Transverse colon (tissue), 4 donors: ENCODE results near the gene NBEAL1. TPM values are rescaled to one million over a fixed set of nuclear protein-coding genes. Genes with fewer than 3 reads are reported as not detected.
"Not testable (repeated sequence)": the region's sequence is repeated elsewhere in the genome, so short reads cannot be mapped to it uniquely, and the experiment has no call there.

Experiments used
- DNase-seq: peaks from one replicate; pipeline ENCODE4 v3.0.0-alpha.2; 2019
- H3K27ac ChIP-seq, 4 donors: fragments of 200-600 bp; sonication (generic); 2 replicates each; pipeline ENCODE4 v1.5.1; 2016 to 2018; ENCODE audit warnings: inconsistent platforms in 4 of 4
- H3K27me3 ChIP-seq: fragments of 200-600 bp; sonication (generic); 2 replicates; pipeline ENCODE4 v1.5.1; 2017; ENCODE audit warnings: inconsistent platforms
- H3K36me3 ChIP-seq, 4 donors: fragments of 200-600 bp; sonication (generic); 2 replicates each; pipeline ENCODE4 v1.5.1; 2017 to 2019; ENCODE audit warnings: inconsistent platforms in 4 of 4
- H3K4me1 ChIP-seq, 4 donors: fragments of 200-600 bp; sonication (generic); 2 replicates each; pipeline ENCODE4 v1.5.1; 2017 to 2020; ENCODE audit warnings: inconsistent platforms in 4 of 4
- H3K4me3 ChIP-seq, 4 donors: fragments of 200-600 bp; sonication (generic); 1 replicate in 1 of 4; 2 replicates in 3 of 4; pipeline versions ENCODE4 v1.5.1 to v1.6.1; 2017 to 2019; ENCODE audit warnings: inconsistent platforms in 4 of 4
- H3K9me3 ChIP-seq, 2 donors: fragments of 200-600 bp; sonication (generic); 2 replicates each; pipeline ENCODE4 v1.5.1; 2017 to 2019; ENCODE audit warnings: inconsistent platforms in 2 of 2
- EP300 ChIP-seq: sonication (generic); formaldehyde crosslinking; IDR thresholded peaks from one replicate; pipeline ENCODE4 v1.6.1; 2017; ENCODE audit warnings: antibody characterized with exemption, low read depth
- POLR2A ChIP-seq: fragments of 450-650 bp; IDR thresholded peaks from one replicate; pipeline ENCODE4 v1.6.1; 2016; ENCODE audit warnings: antibody characterized with exemption, mild to moderate bottlenecking, moderate library complexity
- POLR2AphosphoS5 ChIP-seq, 3 donors: sonication (generic); formaldehyde crosslinking; IDR thresholded peaks; one replicate each; pipeline ENCODE4 v1.6.1; 2016; ENCODE audit warnings: antibody characterized with exemption in 3 of 3
- WGBS, 2 donors: methylation state at CpG; one replicate each; pipeline ENCODE4 v1.1.5; 2018; ENCODE audit warnings: low coverage in 1 of 2; 5-methylcytosine and 5-hydroxymethylcytosine counted together
- in situ Hi-C, 4 donors: fragments of 200-750 bp; cut with MboI; loops; one replicate each; pipeline versions ENCODE4 v1.15.0 to v1.15.1; 2017; ENCODE audit warnings: low sequenced_read_pairs in 3 of 4, low pct_ligation_motif_present in 1 of 4, low pct_unique_long_range_greater_than_20kb in 1 of 4
- intact Hi-C: fragments of 100-400 bp; cut with DNase I; formaldehyde crosslinking; loops from one replicate; pipeline ENCODE4 v1.15.1; 2023; ENCODE audit warnings: low total_unique reads
- total RNA-seq, 4 donors: library from RNA; depleted of rRNA; stranded (reverse); fragments of >200 nt; gene quantifications; one replicate each; pipeline ENCODE4 v1.1.0, GENCODE V29; 2016
- TF ChIP-seq, protein P1 (sequence below), 5 experiments: fragments of 200-600 bp in 3 of 5; fragments of 450-650 bp in 2 of 5; sonication (generic) in 3 of 5; IDR thresholded peaks; 1 replicate in 2 of 5; 2 replicates in 3 of 5; pipeline ENCODE4 v1.5.1; 2016 to 2017; ENCODE audit warnings: antibody characterized with exemption in 5 of 5, inconsistent platforms in 3 of 5, mild to moderate bottlenecking in 2 of 5, moderate library complexity in 1 of 5

The NBEAL1 gene
- total RNA-seq, 4 donors from 2014 or later, result 59.1 to 287 (median 154) TPM

DNA sequence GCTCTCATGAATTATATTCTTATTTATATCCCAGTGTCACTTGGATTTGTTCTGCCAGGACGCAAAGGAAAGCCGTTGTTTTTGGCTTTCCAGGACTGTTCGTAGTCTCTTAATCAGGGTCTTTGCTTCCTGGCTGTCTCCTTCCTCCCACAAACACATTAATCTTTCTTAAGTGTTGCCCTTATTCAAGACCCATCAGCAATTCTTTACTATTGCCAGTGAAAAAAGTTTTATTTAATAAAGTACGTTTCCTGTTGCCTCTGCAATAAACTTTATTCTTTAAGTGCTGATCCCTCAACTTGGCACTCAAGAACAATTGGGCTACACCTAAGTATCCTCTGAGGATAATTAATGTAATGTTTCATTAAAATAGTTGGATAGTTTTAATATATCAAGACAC is 155.8 kb downstream of the NBEAL1 start:
- no peak for DNase-seq
- in situ Hi-C loops (no loop called here), intact Hi-C loops (no loop called here)
- Histone ChIP-seq H3K4me1 (no peaks in the 10 kb centered on the region), H3K27ac (no peak overlapping the region), H3K27me3 (no peaks in the 10 kb centered on the region), H3K9me3 (no peaks in the 10 kb centered on the region), H3K36me3 (peaks cover 0 to 55% (median 20%) of the 10 kb centered on the region in 4 donors), H3K4me3 (no peak overlapping the region)
- WGBS, 2 donors, result 76 to 79% methylated on average over 4 of the region's 4 CpGs
- TF ChIP-seq EP300 (no peak), POLR2A (no peak)
- TF ChIP-seq, protein P1, sequence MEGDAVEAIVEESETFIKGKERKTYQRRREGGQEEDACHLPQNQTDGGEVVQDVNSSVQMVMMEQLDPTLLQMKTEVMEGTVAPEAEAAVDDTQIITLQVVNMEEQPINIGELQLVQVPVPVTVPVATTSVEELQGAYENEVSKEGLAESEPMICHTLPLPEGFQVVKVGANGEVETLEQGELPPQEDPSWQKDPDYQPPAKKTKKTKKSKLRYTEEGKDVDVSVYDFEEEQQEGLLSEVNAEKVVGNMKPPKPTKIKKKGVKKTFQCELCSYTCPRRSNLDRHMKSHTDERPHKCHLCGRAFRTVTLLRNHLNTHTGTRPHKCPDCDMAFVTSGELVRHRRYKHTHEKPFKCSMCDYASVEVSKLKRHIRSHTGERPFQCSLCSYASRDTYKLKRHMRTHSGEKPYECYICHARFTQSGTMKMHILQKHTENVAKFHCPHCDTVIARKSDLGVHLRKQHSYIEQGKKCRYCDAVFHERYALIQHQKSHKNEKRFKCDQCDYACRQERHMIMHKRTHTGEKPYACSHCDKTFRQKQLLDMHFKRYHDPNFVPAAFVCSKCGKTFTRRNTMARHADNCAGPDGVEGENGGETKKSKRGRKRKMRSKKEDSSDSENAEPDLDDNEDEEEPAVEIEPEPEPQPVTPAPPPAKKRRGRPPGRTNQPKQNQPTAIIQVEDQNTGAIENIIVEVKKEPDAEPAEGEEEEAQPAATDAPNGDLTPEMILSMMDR (IDR thresholded peaks at IDR 0.05), result no peak

DNA sequence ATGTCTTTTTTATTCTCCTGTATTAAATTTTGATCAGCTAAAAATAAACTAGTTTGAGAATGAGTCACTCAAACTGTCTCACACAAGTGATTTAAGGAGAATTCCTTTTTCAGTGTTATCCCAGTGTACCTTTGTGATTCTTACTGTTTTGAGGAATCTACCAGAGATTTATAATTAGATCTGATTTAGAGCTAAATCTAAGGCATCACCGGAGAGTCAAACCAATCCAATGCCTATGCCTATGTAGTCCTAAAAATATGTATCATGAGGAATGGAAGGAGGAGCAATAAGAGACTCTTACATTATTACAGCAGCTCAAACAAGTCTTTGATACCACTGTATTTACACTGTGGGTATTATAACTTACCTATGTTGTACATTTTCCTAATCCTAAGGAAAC is 160.7 kb downstream of the NBEAL1 start:
- Histone ChIP-seq H3K4me3 (no peak overlapping the region), H3K27me3 (no peaks in the 10 kb centered on the region), H3K9me3 (no peaks in the 10 kb centered on the region), H3K36me3 (peaks cover 0 to 45% (median 7%) of the 10 kb centered on the region in 4 donors), H3K4me1 (no peaks in the 10 kb centered on the region), H3K27ac (no peak overlapping the region)
- 88 to 100% methylated on average over 1 of the region's 1 CpG for WGBS, 2 donors
- in situ Hi-C loops (no loop called here), intact Hi-C loops (no loop called here)
- DNase-seq, result no peak
- TF ChIP-seq, protein P1 (IDR thresholded peaks at IDR 0.05), result no peak
- TF ChIP-seq EP300 (no peak), POLR2AphosphoS5 (IDR thresholded peaks at IDR 0.05) (no peak), POLR2A (no peak)

DNA sequence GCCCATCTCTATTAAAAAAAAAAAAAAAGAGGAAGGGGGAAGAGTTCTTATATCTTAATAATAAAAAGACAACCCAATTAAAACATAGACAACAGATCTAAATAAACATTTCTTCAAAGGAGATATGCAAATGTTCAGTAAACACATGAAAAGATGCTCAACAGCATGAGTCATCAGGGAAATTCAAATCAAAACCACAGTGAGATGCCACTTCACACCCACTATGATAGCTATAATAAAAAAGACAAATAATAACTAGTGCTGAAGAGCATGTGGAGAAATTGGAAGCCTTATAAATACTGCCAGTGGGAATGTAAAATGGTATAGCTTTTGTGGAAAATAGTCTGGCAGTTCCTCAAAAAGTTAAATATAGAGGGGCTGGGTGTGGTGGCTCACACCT is 162.7 kb downstream of the NBEAL1 start:
- peaks cover 0 to 40% (median 11%) of the 10 kb centered on the region in 4 donors for H3K36me3 ChIP-seq
- H3K27me3 ChIP-seq, result no peaks in the 10 kb centered on the region
- no peak overlapping the region for H3K4me3 ChIP-seq
- TF ChIP-seq POLR2A (no peak), EP300 (no peak), POLR2AphosphoS5 (IDR thresholded peaks at IDR 0.05) (no peak)
- TF ChIP-seq, protein P1 (IDR thresholded peaks at IDR 0.05), result no peak
- no peaks in the 10 kb centered on the region for H3K9me3 ChIP-seq
- in situ Hi-C loops (no loop called here), intact Hi-C loops (loop anchor here (1.0 kb wide), 1 partner anchor 21 kb away; no protein-coding TSS in a partner anchor)
- no peak for DNase-seq
- H3K27ac ChIP-seq, result no peak overlapping the region
- no peaks in the 10 kb centered on the region for H3K4me1 ChIP-seq

DNA sequence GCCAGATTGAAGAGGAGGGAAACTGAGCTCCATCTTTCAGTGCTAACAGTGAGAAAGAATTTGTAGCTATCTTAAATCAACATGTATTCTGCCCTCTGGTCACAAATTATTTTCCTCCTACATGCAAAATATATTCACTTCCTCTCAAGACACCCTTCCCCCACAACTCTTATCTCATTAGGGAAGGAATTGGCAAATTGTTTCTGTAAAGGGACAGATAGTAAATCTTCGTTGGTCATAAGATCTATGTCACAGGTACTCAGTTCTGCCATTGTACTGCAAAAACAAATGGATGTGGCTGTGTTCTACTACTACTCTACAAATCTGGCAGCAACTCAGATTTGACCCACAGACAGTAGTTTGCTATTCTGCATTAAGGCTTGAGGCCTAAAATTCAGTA is 171.2 kb downstream of the NBEAL1 start:
- in situ Hi-C loops (no loop called here), intact Hi-C loops (no loop called here)
- Histone ChIP-seq H3K4me3 (no peak overlapping the region), H3K9me3 (no peaks in the 10 kb centered on the region), H3K4me1 (no peaks in the 10 kb centered on the region), H3K27me3 (no peaks in the 10 kb centered on the region), H3K27ac (no peak overlapping the region), H3K36me3 (peaks cover 0 to 41% (median 15%) of the 10 kb centered on the region in 4 donors)
- TF ChIP-seq, protein P1 (IDR thresholded peaks at IDR 0.05), result no peak
- TF ChIP-seq POLR2A (no peak), POLR2AphosphoS5 (IDR thresholded peaks at IDR 0.05) (no peak), EP300 (no peak)
- DNase-seq, result no peak
- 91% methylated on average over 1 of the region's 1 CpG; no CpG with 5 or more reads in 1 of the 2 donors for WGBS, 2 donors

DNA sequence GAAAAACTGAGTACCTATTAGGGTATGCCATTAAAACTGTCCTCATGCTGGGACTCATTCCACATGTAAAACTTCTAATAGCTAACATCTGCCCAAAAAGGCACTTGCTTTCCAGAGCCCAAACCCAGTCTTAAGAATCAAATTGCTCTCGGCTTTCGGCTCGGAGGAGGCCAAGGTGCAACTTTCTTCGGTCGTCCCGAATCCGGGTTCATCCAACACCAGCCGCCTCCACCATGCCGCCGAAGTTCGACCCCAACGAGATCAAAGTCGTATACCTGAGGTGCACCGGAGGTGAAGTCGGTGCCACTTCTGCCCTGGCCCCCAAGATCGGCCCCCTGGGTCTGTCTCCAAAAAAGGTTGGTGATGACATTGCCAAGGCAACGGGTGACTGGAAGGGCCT is 175.9 kb downstream of the NBEAL1 start:
- H3K27me3 ChIP-seq, intact Hi-C loops, H3K4me3 ChIP-seq, in situ Hi-C loops, H3K9me3 ChIP-seq, H3K27ac ChIP-seq, H3K4me1 ChIP-seq, DNase-seq: not testable (repeated sequence)
- H3K36me3 ChIP-seq, result peaks cover 0 to 55% (median 13%) of the 10 kb centered on the region in 4 donors
- 97% methylated on average over 17 of the region's 17 CpGs; no CpG with 5 or more reads in 1 of the 2 donors for WGBS, 2 donors

DNA sequence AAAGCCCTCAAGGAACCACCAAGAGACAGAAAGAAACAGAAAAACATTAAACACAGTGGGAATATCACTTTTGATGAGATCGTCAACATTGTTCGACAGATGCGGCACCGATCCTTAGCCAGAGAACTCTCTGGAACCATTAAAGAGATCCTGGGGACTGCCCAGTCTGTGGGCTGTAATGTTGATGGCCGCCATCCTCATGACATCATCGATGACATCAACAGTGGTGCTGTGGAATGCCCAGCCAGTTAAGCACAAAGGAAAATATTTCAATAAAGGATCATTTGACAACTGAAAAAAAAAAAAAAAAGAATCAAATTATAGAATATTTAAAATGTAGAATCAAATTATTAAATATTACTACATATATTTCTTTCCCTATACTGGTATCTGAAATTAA is 176.4 kb downstream of the NBEAL1 start:
- DNase-seq, H3K9me3 ChIP-seq, intact Hi-C loops, in situ Hi-C loops, H3K4me3 ChIP-seq, H3K4me1 ChIP-seq, H3K27ac ChIP-seq, H3K27me3 ChIP-seq: not testable (repeated sequence)
- 94 to 100% methylated on average over 2 to 6 of the region's 6 CpGs for WGBS, 2 donors
- H3K36me3 ChIP-seq, result peaks cover 0 to 53% (median 11%) of the 10 kb centered on the region in 4 donors
